Hematopoietic multipotent progenitor cell (in vitro differentiated cells): ENCODE measurements around the gene FBXO3. TPM values are rescaled to one million over a fixed set of nuclear protein-coding genes. Genes with fewer than 3 reads are reported as not detected.
"Not testable (repeated sequence)": the region's sequence is repeated elsewhere in the genome, so short reads cannot be mapped to it uniquely, and the experiment has no call there.

Source experiments
- DNase-seq, 3 donors: peaks; one replicate each; pipeline ENCODE4 v3.0.0-alpha.2; 2011 to 2015; ENCODE audit warnings: low read depth in 2 of 3, low spot score in 2 of 3
- total RNA-seq: library from RNA; depleted of rRNA; stranded (reverse); fragments of >200 nt; gene quantifications from one replicate; pipeline ENCODE4 v1.2.3, GENCODE V29; 2012

FBXO3 gene
- total RNA-seq, 1 donor = 19.4 TPM

DNA sequence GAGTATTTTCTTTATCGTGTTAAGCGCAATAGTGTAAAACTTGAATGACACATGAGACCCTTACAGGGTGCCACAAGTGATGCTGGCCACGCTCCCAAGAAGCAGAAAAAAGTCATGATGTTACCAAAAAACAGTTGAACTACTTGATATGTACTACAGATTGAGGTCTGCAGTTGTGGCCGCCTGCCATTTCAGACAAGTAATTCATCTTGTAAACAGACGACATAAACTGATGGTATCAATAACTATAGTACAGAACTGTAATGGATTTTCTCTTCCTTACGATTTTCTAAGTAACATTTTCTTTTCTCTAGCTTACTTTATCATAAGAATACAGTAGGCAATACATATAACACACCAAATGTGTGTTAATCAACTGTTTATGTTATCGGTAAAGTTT is 43.6 kb downstream of the FBXO3 start:
- no peak for DNase-seq

DNA sequence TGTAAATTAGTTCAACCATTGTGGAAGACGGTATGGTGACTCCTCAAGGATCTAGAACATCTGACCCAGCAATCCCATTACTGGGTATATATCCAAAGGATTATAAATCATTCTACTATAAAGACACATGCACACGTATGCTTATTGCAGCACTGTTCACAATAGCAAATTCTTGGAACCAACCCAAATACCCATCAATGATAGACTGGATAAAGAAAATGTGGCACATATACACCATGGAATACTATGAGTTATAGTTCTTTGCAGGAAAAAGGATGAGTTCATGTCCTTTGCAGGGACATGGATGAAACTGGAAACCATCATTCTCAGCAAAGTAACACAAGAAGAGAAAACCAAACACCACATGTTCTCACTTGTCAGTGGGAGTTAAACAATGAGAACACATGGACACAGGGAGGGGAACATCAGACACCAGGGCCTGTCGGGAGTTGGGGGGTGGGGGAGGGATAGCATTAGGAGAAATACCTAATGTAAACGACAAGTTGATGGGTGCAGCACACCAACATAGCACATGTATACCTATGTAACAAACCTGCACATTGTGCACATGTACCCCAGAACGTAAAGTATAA is 45.2 kb downstream of the FBXO3 start:
- DNase-seq = not testable (repeated sequence)

DNA sequence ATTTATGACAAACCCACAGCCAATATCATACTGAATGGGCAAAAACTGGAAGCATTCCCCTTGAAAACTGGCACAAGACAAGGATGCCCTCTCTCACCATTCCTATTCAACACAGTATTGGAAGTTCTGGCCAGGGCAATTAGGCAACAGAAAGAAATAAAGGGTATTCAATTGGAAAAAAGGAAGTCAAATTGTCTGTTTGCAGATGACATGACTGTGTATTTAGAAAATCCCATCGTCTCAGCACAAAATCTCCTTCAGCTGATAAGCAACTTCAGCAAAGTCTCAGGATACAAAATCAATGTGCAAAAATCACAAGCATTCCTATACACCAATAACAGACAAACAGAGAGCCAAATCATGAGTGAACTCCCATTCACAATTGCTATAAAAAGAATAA is 46.8 kb downstream of the FBXO3 start:
- not testable (repeated sequence) for DNase-seq

DNA sequence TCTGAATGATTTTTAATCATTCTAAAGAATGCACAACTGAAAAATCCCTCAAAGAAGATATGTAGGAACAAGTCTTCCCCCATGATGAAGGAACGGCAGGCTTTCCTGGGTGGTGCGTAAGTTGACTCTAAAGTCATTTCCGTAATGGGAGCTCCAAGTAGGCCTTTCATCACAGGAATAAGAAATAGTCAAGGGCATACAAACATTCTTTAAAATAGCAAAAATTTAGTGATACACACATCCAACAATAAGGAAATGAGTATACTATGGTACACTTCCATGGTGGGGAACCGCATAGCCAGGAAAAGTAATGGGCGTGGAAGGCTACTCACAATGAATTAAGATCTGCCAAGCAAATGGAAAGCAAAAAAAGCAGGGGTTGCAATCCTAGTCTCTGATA is 48.8 kb downstream of the FBXO3 start:
- DNase-seq = no peak

DNA sequence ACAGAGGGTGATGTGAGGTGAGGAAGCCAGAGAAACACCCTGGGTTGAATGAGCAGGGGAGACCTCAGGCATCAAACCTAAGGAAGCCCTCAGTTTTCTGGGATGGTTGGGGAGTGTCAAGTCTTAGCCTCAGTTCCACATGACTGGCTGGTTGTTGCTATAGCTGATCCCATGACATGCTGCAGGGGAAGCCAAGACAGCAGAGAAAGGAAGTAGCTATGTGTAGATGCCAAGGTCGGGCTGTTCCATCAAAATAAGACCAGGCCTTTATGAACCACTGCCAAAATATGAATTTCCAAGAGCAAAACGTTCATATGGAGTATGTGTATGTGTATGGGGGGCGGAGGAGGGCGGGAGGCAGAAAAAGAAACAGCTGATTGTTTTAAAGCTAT is 49.7 kb downstream of the FBXO3 start:
- peak in 1 of 3 donors; percentile 14 for DNase-seq

DNA sequence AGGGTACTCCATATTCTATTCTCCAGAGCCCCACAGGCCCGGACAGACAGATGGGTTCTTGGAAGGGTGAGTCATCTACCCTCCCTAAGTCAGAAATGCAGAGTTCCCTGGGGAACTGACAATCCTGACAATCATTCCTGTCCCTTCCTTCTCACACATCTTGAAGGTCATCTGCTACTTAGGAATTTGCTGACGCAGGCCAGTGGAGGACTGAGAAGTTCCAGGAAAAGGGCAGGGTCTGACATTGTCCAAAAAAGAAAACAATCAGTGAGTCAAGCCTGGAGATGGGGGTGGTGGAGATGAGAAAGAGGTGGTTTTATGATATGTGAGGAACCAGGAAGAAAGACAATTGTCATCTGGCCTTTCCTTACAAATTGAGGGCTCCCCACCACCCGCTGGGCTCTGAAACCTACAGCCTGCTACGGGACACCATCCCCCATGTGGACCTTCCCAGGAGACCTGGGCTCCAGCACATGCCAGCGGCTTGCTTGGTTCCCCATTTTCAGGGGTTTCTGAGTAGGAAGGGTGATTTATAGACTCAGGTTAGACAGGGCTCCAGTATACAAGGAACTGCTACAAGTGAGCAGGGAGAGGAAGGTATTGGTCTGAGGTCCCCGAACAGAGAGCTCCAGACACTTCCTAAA is 51.0 kb downstream of the FBXO3 start:
- DNase-seq = peak in 1 of 3 donors; percentile 76

DNA sequence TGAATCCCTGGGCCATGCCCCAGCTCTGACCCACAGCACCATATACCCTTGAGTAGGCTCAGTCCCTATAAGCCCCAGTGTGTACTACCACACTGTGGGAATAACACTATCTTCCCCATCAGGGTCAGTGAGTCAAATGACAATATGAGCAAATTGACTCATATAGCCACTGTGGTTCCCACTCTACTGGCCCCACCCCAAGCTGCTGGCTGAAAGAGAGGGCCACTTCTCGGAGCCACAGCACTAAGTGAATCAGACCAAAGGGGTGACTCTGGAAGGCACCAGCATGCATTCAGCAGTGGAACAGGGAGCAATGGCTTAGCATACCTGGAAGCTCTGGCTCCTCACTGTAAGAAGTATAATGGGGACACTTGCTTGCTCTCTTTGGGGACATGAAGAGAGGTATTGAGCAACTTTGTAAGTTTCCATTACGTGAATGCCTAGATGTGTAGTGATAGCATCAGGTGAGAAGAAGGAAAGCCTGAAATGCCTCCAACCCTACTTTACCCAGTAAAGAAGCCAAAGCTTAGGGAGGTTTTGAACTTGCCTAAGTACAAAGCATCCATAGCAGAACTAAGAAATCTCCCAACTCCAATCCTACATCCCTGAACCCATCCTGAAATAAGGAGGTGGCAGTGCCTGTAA is 51.6 kb downstream of the FBXO3 start:
- no peak for DNase-seq

DNA sequence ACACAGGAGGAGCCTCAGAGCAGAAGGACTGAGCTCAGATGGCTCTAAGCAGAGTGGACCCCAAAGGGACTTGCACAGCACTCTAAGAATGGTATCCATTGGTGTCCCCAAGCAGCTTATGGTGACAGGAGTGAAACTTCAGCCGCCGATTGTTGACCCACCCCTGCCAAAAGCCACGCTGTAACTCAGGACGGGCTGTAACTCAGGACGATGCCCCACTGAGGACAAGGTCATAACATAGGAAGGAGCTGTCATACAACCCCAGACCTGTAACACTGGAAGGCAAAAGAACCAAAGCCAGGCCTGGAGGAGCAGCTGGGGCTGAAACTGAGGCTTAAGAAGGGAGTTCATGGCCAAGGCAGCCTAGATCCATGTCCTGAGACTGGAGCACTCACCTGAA is 52.3 kb downstream of the FBXO3 start:
- no peak for DNase-seq

DNA sequence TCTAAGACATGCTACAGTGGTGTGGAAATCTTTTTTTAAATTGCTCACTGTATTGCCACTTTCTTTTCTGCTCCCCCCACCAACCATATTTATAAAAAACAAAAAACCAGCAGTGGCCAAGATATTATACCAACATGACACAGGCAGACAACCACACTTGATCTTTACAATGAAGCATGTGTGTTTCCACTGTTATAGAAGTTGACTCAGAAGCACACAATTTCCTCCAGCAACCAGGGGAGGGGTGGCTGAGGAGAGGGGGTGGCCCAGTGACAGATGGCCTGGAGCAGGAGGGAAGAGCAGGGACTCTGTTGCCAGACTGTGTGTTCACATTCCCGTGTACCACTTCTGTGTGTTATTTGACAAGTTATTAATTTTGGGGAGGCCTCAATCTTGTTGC is 52.9 kb downstream of the FBXO3 start:
- DNase-seq = no peak

DNA sequence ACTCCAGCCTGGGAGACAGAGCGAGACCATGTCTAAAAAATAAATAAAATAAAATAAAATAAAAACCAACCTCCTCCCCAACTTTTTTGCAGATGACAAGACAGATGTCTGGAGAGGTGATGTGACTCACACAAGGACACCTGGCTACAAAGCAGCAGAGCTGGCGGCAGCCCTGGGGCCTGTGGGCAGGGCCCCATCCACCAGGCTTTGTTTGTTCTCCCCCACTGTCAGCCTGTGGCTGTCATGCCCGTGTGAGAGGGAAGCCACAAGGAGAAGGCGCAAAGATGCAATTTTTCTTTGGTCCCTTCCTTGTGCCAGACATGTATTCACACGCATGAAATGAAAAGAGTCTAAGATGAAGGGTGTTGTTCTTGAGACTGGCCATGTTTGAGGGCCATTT is 54.7 kb downstream of the FBXO3 start:
- no peak for DNase-seq

DNA sequence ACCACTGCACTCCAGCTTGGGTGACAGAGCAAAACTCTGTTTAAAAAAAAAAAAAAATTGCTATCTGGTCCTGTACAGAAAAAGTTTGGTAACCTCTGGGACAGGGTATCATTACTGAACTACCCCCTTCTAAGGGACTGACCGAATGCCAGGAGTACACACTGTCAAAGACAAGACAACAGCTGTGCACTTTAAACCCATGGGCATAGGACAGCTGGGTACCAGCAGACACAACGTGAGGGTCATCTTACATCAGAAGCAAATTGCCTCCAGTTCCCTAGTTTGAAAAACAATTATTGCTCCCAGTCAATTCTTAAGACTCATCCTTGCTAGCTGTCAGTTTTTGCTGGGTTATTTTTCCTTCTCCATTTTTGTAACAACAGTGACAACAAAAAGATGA is 55.9 kb downstream of the FBXO3 start:
- no peak for DNase-seq

DNA sequence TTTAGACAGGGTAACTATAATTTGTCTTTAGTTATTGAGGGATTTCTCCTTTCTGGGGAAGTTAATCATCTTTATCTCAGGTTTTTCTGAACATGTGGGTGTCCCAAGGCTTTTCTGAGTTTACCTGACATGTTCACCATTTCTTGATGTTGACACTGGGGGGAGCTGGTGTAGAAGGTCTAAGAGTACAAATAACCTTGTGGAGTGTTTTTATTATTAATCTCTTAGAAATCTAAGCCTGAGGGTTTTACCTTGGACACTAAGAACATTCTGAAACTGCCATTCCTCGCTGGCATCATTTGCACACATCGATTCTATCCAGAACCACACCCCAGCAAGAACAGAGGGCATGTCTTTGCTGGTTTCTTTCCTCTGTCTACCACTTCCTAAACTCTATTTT is 58.1 kb downstream of the FBXO3 start:
- peak in 1 of 3 donors; percentile 74 for DNase-seq

DNA sequence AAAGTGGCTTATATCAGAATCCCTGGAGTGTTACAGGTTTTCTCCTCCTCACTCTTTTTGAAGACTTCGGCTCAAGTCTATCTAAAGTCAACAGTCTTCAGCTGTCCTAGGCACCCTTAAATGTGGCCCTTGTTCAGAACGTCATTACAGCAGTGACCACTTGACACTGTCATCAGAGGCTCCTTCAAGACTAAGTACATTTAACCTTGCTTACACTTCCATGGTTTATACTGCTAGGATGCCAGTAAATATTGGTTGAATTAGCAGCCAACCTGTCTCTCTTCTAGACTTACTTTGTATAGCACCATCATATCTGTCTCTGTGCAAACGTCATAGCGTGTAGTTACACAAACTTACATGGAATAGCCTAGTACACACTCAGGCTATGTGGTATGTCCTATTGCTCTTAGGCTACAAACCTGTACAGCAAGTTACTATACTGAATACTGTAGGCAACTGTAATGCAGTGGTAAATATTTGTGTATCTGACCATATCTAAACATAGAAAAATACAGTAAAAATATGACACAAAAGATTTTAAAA is 60.4 kb downstream of the FBXO3 start:
- DNase-seq = no peak

DNA sequence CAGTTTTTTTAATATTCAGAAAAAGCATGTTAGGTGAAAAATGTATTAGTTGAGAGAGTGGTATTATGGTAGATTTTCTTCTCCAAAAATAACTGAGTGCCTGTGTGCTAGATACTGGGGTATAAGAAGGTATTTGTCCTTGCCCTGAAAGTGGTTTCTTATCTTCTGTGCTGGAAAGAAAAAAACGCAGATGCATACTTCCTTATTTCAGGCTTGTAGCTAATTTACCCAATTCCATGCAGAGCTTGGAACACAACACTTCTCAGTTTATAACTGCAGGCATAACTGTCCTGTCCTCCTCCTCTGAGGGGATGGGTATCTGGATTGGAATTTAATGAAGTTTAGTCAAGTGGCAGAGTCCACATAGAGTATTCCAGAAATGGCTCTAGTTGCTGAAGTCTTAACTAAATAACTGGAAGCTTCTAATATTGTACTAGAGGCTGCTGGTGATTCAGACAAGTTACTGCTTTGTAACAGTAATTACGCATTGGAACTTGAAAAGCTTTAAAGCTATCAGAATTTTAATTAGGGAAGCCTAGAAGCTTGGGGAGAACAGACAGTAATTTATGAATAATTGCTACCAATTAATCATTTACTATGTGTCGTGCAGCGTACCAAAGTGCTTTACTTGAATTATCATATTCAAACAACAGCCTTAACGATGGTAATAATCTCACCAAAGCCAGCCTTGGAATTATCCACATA is 61.0 kb downstream of the FBXO3 start:
- peak in 1 of 3 donors; percentile 42 for DNase-seq

DNA sequence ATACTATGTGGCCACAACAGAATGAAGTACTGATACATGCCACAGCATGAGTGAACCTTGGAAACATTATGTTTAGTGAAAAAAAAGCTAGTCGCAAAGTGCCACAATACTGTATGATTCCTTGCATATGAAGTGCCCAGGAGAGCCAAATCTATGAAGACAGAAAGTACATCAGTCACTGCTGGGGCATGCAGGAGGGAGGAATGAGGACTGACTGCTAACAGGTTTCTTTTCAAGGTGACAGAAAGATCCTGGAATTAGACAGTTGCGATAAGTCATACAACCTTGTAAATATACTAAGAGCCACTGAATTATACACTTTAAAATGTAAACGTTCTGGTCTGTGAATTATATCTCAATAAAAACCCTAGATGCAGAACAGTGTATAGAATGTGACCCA is 61.9 kb downstream of the FBXO3 start:
- DNase-seq = no peak

DNA sequence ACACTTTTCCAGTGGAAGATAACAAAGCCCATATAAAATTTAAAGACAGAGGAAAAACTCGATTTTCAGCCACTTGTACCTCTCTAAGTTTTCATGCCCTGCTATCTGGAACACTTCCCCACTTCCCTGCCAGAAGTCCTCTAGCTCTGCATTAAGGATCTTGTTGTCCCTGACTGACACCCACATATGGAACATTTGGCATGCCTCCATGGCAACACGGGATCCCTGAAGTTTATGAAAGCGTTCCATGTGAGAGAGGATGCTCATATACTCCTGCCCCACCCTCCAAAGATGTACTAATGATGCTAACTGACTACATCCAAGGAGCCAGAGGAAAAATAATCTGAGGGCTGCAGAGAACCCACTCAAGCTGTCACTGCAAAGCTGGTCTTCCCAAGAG is 64.9 kb downstream of the FBXO3 start:
- DNase-seq = no peak

DNA sequence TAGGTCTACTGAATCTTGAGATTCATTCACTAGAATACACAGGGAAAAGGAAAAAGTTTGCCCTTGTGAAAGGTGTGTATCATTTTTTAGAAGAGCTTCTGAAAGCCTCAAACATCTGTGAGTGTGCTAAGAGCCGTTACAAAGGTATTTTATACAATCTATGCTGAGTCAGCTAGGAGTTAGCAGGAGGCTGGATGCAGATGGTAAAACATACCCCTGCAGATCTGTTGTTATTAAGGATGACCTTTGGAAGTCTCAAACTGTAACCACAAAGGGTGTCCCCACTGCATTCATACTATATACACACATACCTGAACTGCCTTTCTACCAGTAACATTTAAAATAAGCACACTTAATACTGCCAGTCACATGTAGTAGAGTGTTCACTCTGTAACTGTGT is 65.3 kb downstream of the FBXO3 start:
- no peak for DNase-seq

DNA sequence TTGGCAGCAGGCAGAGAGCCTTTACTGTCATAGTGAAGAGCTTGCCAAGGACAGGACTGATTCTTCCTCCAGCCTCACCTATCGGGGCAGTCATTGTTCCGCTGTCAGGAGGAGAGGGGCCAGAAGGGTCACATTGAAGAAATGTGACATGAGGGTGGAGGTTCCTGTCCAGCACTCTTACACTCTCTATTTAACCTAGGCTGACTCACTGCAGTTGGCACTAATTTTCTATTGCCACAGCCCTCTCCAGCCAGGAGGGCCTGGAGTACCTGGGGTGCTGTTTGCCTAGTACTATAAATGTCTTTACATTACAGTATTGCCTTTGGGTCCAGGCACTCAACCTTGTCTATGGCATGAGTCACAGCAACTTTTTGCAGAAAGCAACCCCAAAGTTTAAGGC is 66.5 kb downstream of the FBXO3 start:
- DNase-seq = not testable (repeated sequence)

DNA sequence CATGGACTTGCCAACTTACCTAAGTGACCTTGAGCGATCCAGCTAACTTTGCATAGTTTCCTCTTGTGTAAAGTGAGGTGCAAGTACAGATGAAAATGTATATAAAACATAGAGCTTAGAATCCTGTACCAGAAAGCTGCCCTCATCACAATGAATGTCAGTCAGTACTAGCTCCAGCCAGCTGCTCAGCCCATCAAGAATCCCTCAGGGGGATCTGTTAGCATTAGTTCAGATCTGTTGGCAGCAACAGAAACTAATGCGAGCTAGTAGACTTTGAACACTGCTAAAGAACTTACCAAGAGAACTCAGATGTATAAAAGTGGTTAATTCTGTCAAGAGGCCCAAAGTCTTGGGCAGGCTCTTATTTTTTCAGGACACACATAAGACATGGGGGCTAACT is 67.4 kb downstream of the FBXO3 start:
- no peak for DNase-seq

DNA sequence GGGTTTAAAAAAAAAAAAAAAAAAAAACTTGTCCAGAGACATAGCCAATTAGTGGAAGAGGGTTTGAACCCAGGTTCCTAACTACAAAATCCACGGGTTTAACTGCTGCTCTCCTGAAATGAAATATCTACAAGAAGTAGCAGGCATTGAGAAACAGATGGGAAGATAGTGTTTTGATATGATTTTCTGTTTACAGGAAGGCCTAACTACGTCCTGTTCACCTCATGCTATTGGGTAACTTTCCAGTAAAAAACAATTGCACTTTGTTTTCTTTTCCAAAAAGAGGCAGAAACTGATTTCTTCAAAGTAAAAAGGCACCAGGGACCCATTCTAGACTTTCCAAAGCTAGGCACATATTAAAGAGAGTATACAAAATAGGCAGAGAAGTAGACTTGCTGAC is 67.8 kb downstream of the FBXO3 start:
- DNase-seq = no peak

DNA sequence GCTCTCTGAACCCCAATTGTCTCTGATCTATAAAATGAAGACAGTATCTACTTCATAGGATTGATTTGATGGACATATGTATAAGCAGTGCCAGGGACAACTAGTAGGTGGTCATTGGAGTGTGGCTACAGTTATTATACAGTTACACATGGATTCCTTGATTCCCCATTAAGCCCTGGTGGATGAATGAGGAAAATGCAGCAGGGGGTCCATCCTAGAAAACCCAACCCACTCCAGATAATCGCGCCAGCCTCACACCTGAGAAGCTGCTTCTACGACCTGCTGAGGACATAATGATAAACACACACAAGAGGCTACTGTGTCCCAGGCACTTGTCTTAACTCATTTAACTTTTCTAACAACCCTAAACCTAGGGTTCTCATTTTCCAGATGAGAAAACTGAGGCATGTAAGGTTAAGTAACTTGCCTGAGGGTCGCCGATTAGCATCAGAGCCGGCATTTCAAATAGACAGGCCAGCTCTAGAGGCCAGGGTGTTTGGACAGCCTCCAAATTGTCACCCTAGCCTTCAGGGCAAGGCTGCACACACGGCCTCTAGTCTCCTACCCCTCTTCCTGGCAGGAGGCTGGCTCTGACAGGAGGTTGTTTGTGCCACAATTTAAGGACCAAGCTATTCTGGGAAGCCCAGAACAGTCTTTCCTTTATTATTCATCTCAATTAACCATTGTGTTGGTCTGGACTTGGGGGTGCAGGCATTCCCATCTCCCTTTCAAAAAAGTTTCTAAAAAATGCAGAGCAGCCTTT is 69.9 kb downstream of the FBXO3 start:
- no peak for DNase-seq
